Measurements from ENCODE around the gene BRIX1. TPM values are rescaled to one million over a fixed set of nuclear protein-coding genes. Genes with fewer than 3 reads are reported as not detected.

Gene BRIX1
- total RNA-seq, 1 donor from 2014 or later: 15.7 TPM

- Mint-ChIP-seq H3K4me1 (ENCODE audit: low read depth) (peaks cover 37% of the 10 kb centered on the region), H3K9me3 (ENCODE audit: low read depth) (no peaks in the 10 kb centered on the region), H3K4me3 (ENCODE audit: unreplicated experiment) (no peak overlapping the region), H3K27me3 (ENCODE audit: low read depth) (no peaks in the 10 kb centered on the region), H3K27ac (ENCODE audit: unreplicated experiment) (no peak overlapping the region), H3K36me3 (ENCODE audit: low read depth) (peaks cover 11% of the 10 kb centered on the region)
- DNase-seq (ENCODE audit: low spot score): no peak
- TF ChIP-seq CTCF (IDR thresholded peaks at IDR 0.05): no peak
Measured at GRCh38 chr5:34913072-34913471, 2.4 kb upstream of the BRIX1 start.

GRCh38 chr5:34914671-34915138, 806 bp upstream of the BRIX1 start:
- no peak overlapping the region for H3K27ac Mint-ChIP-seq (ENCODE audit: unreplicated experiment)
- H3K36me3 Mint-ChIP-seq (ENCODE audit: low read depth): peaks cover 10% of the 10 kb centered on the region
- no peak overlapping the region for H3K4me3 Mint-ChIP-seq (ENCODE audit: unreplicated experiment)
- DNase-seq (ENCODE audit: low spot score): no peak
- no peak for TF ChIP-seq CTCF (IDR thresholded peaks at IDR 0.05)
- no peaks in the 10 kb centered on the region for H3K27me3 Mint-ChIP-seq (ENCODE audit: low read depth)
- peaks cover 37% of the 10 kb centered on the region for H3K4me1 Mint-ChIP-seq (ENCODE audit: low read depth)
- H3K9me3 Mint-ChIP-seq (ENCODE audit: low read depth): no peaks in the 10 kb centered on the region

GRCh38 chr5:34915856-34916192, 313 bp downstream of the BRIX1 start:
- Mint-ChIP-seq H3K27me3 (ENCODE audit: low read depth) (no peaks in the 10 kb centered on the region), H3K9me3 (ENCODE audit: low read depth) (no peaks in the 10 kb centered on the region), H3K27ac (ENCODE audit: unreplicated experiment) (no peak overlapping the region), H3K36me3 (ENCODE audit: low read depth) (peaks cover 11% of the 10 kb centered on the region), H3K4me3 (ENCODE audit: unreplicated experiment) (no peak overlapping the region), H3K4me1 (ENCODE audit: low read depth) (peaks cover 37% of the 10 kb centered on the region)
- TF ChIP-seq CTCF (IDR thresholded peaks at IDR 0.05): no peak
- DNase-seq (ENCODE audit: low spot score): no peak

- no peaks in the 10 kb centered on the region for H3K9me3 Mint-ChIP-seq (ENCODE audit: low read depth)
- no peak overlapping the region for H3K4me3 Mint-ChIP-seq (ENCODE audit: unreplicated experiment)
Measured at GRCh38 chr5:34916518-34916917, 1.0 kb downstream of the BRIX1 start.

GRCh38 chr5:34918025-34918424, 2.5 kb downstream of the BRIX1 start:
- H3K4me3 Mint-ChIP-seq (ENCODE audit: unreplicated experiment): no peak overlapping the region
- no peak overlapping the region for H3K27ac Mint-ChIP-seq (ENCODE audit: unreplicated experiment)
- H3K36me3 Mint-ChIP-seq (ENCODE audit: low read depth): peaks cover 6% of the 10 kb centered on the region
- TF ChIP-seq CTCF (IDR thresholded peaks at IDR 0.05): no peak
- DNase-seq (ENCODE audit: low spot score): no peak
- H3K4me1 Mint-ChIP-seq (ENCODE audit: low read depth): peaks cover 37% of the 10 kb centered on the region
- H3K9me3 Mint-ChIP-seq (ENCODE audit: low read depth): no peaks in the 10 kb centered on the region
- no peaks in the 10 kb centered on the region for H3K27me3 Mint-ChIP-seq (ENCODE audit: low read depth)

More at GRCh38 chr5:34916518-34916917, 1.0 kb downstream of the BRIX1 start:
- peaks cover 37% of the 10 kb centered on the region for H3K4me1 Mint-ChIP-seq (ENCODE audit: low read depth)
- H3K27me3 Mint-ChIP-seq (ENCODE audit: low read depth): no peaks in the 10 kb centered on the region
- no peak overlapping the region for H3K27ac Mint-ChIP-seq (ENCODE audit: unreplicated experiment)
- no peak for TF ChIP-seq CTCF (IDR thresholded peaks at IDR 0.05)
- H3K36me3 Mint-ChIP-seq (ENCODE audit: low read depth): peaks cover 9% of the 10 kb centered on the region
- DNase-seq (ENCODE audit: low spot score): no peak

All from chondrocyte (in vitro differentiated cells).